ENCODE data around the gene ERCC1. TPM values are rescaled to one million over a fixed set of nuclear protein-coding genes. Genes with fewer than 3 reads are reported as not detected.
A peak's percentile ranks its signal among the peaks of the same experiment; 100 is the strongest.
"Not testable (repeated sequence)": the region's sequence is repeated elsewhere in the genome, so short reads cannot be mapped to it uniquely, and the experiment has no call there.

The ERCC1 gene
- total RNA-seq, 1 experiment from 2014 or later: 132 TPM

DNA sequence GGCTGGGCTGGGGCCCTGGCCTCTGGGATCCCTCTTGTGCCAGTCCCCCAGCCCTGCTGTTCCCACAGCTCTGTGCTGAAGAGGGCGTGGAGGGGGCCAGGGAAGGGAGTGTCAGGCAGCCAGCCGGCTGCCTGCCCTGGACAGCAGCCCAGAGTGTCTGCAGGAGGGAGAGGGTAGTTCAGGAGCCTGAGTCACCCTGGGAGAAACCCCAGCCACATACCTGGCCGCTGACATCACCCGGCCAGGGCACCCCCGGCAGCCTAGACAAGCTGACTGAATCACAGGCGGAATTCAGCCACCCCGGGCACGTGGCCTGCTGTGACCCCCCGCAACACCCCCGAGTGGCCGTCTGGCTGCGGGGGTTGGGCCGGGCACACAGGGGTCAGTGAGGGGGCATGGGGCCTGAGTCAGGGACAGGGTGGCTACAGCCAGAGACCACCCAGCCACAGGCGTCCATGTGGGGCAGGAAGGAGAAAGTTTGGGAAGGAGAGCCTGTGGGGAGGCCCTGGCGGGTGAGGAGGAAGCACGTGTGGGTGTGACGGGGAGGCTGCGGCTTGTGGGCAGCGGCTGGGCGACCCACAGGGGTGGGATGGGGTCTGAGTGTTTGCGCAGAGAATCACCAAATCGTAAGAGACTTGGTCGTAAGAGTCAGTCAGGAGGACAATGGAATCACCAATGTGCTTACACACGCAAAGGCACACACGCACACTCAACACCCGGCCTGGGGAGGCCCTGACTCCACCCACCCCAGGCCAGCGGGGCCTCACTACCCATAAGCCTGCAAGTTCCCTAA lies 32.2 kb upstream of the ERCC1 start:
- peak; percentile 97 for DNase-seq (ENCODE audit: low read depth)

GRCh38 chr19:45451850-45452387 lies 28.2 kb upstream of the ERCC1 start:
- no peak for DNase-seq (ENCODE audit: low read depth)

DNA sequence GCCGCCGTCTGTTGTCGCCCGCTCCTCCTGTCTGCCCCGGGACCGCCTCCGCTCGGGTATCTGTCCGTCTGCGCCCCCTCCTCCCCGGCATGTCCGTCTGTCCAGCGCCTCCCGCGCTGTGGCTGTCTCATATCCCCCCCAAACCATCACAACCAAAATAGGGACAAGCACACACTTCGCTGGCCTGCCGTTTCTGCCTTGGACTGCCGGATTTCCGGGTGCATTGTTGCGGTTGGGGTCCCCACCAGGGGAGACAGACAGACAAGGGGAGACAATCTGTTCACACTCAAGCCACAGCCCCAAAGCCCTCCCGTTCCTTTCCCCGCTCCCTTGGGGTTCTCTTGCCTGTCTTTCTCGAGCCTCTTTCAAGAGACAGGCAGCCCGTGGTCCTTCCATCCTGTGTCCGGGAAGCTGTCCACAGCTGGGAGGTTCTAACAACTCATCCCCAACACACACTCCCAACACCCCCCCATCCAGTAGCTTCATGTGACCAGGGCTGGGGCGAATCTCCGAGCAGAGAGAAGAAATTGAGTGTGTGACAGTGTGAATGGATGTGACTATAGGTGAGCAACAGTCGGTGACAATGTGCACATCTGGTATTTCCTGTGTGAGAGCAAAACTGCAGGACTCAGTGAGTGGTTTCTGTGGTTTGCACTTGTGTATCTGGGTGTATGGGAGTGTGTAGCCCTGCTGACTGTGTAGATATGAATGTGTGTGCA lies 27.6 kb upstream of the ERCC1 start:
- DNase-seq (ENCODE audit: low read depth): peak; percentile 53

- DNase-seq (ENCODE audit: low read depth): no peak
Observed at GRCh38 chr19:45450012-45450333, 26.3 kb upstream of the ERCC1 start.

DNA sequence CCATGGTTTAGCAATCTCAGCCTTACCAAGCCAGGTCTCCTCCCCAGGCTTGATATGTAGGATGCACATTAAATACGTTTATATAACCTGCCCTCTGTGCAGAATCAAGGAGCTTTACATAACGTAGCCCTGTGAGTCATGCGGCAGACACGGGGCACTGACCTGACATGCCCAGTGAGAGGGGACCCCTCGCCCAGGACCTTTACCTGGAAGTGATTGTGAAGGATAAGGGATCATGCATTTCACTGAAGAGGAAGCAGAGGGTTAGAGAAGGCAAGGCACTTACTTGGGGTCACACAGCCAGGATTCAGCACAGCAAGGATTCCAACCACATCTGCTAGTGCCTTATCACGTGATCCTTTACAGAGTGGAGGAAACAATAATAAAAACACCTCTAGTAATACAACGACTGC lies 25.2 kb upstream of the ERCC1 start:
- DNase-seq (ENCODE audit: low read depth): no peak

DNA sequence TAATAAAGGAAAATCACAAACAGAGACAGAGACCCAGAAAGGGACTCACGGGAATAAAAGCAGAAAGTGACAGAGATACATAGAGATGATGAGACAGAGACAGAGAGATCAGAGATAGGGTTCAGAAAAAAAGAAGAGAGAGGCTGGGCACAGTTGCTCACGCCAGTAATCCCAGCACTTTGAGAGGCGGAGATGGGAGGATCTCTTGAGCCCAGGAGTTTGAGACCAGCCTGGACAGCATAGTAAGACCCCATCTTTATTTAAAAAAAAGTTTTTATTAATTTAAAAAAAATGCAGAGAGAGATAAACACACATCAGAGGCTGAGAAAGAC lies 24.7 kb upstream of the ERCC1 start:
- no peak for DNase-seq (ENCODE audit: low read depth)

DNA sequence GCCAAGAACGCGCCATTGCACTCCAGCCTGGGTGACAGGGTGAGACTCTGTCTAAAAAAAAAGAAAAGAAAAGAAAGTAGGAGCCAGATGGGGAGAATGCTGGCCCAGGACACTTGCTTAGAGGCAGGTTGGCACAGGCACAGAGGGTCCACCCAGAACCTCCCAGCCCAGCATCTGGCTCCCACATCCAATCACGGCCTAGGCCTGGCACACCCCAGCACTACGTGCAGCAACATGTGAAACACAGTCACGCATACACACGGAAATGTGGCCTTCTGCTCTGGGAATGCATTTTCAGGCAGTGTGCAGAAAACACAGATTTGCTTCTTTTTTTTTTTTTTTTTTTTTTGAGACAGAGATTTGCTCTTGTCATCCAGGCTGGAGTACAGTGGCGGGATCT lies 23.2 kb upstream of the ERCC1 start:
- no peak for DNase-seq (ENCODE audit: low read depth)

DNA sequence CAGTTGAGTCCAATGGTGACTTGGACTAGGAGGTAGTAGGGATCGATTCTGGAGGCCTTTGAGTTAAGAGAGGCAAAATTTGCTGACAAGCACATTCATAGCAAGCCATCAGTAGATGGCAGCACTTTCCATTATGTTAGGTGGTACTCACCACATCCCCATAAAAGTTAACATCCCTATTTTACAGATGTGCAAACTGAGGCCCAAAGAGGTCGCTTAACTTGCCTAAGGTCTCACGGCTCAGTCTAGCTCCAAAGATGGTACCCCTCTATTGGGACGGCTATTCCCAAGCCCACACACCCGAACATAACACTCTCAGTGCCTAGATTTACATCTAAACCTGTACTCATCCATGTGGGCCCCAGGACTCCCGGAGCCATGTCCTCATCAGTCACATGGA lies 22.6 kb upstream of the ERCC1 start:
- peak; percentile 51 for DNase-seq (ENCODE audit: low read depth)

DNA sequence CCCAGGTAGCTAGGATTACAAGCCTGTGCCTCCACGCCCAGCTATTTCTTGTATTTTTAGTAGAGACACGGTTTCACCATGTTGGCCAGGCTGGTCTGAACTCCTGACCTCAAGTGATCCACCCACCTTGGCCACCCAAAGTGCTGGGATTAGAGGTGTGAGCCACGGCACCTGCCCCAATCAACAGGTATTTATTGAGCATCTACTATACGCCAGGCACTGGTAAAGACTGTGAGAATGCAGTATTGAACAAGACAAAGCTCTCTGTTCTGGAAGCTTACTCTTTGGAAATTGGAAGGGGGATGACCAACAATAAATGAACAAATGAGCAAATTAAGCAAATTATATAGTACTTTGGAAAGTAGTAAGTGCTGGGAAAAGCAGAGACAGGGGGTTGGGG lies 21.4 kb upstream of the ERCC1 start:
- DNase-seq (ENCODE audit: low read depth): no peak

GRCh38 chr19:45444318-45445041 lies 20.8 kb upstream of the ERCC1 start:
- peak; percentile 72 for DNase-seq (ENCODE audit: low read depth)

DNA sequence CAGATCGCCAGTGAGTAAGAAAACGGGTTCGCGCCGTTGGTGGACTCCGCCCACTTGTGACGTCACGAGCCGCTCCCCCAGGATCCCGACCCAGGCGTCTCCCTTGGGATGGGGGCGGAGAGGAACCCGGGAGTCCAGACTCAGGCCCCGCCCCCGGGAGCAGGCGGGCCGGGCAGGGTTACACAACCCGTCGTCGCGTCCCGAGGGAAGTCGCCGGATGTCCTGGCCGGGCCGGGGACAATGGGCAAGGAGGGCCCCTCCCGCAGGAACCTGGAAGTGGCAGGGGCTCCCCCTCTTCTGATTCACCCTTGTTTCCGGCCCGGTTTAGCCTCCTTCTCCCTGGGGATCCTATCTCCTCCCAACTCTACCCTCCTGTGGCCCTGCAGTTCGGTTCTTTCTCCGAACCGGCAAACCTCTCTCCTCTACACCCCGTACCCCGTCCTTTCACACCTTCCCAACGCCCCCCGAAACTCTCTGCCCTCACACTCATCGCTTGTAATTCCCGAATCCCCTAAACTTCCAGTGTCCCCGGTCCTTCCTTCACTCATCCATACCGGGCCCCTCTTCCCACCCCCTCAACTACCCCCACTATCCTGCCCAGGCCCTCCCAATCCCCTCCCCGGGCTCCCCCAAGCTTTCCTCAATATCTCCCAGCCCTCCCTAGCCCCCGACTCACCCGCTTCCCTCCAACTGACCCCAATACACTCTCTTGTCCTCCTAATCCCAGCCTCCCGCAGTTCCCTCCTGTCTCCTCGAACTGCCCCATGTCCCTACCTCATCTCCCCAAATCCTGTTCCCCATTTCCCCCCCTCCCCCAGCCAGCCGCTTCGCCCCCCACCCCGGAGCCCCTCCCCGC lies 20.0 kb upstream of the ERCC1 start:
- DNase-seq (ENCODE audit: low read depth): peak; percentile 90

DNA sequence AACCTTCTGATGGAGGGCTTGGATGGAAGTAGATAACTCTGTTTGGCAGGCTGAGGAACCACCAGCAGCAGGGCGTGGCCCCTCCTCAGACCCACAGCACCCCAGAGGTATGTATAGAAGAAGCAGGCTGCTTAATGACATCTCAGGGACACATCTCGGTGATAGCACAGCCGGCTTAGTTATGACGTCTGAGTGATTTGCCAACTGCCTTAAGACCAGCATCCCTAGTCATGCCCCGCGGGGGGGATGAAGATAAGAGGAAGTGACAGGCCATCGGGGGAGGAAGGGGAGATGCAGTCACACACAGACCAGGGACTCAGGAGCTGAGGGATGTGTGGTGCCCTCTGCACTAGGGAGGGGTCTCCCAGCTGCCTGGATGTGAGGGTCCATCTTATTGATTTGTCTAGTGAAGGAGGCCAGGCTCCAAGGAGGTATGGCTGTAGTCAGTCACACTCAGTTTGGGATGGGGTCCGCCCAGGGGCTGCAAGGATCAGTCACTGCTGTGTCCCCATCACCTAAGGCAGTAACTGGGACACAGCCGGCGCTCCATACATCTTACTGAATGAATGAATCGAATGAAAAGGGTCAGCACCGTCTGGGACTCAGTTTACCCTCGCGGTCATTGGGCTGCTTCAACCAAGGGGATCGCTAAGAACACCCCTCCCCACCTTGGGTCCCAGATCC lies 19.2 kb upstream of the ERCC1 start:
- peak; percentile 46 for DNase-seq (ENCODE audit: low read depth)

GRCh38 chr19:45442408-45442777 lies 18.7 kb upstream of the ERCC1 start:
- no peak for DNase-seq (ENCODE audit: low read depth)

DNA sequence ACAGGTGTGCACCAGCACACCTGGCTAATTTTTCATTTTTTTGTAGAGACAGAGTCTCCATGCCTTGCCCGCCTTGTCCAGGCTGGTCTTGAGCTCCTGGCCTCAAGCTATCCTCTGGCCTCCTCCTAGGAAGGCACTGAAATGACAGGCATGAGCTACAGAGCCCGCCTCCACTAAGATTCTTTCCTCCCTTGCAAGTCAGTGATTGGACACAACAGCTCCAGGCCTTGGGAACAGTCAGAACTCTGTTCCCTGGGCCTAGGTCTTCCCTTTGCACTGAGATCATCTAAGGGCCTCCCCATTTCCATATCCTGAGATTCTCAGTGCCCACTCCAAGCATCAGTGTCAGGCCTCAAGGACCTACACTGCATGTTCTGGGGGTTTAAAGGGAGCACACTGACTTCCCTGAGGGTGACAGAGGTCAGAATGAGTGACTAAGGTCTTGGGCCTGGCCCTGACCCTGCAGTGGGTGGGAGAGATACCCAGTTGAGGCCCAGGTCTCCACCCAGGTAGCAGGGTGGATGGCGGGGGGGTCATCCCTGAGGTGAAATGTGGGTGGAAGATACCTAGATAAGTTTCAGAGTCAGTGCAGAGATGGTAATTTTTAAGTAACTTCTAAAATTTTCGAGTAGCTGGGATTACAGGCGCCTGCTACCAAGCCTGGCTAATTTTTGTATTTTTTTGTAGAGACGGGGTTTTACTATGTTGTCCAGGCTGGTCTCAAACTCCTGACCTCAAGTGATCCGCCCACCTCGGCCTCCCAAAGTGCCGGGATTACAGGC lies 17.3 kb upstream of the ERCC1 start:
- DNase-seq (ENCODE audit: low read depth): peak; percentile 37

DNA sequence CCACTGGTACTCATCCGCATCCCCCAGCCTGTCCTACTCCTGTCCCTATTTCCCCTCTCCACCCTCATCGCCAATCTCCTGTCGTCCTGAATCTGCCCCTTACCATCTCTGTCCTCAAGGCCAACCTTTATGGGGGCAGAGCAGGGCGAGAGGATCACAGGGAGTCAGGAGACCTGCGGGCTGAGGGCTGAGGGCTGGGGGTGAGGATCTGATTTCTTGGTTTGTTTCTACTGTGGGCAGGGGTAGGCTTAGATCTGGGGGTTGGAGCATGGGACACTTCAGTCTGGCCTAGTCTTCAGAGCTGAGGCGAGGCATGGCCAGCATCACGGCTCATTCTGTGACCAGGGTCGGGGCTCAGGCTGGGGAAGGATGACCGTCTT lies 16.5 kb upstream of the ERCC1 start:
- no peak for DNase-seq (ENCODE audit: low read depth)

GRCh38 chr19:45439569-45440258 lies 16.0 kb upstream of the ERCC1 start:
- peak; percentile 81 for DNase-seq (ENCODE audit: low read depth)

DNA sequence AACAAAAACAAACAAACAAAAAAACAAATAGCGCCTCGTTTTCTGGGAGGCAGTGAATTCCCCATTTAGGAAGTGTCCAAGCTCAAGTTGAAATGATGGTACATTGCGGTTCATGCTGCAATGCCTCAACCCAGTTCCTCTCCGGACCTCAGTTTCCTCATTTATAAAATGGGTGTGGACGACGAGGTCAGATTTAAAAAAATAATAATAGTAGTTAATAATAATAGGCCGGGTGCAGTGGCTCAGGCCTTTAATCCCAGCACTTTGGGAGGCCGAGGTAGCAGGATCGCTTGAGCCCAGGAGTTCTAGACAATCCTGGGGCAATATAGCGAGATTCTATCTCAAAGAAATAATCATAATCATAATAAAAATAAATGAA lies 15.5 kb upstream of the ERCC1 start:
- DNase-seq (ENCODE audit: low read depth): no peak

- DNase-seq (ENCODE audit: low read depth): no peak
Observed at GRCh38 chr19:45437328-45437727, 13.6 kb upstream of the ERCC1 start.

- not testable (repeated sequence) for DNase-seq (ENCODE audit: low read depth)
Observed at GRCh38 chr19:45432543-45432942, 8.8 kb upstream of the ERCC1 start.

GRCh38 chr19:45431008-45431407 lies 7.3 kb upstream of the ERCC1 start:
- peak; percentile 51 for DNase-seq (ENCODE audit: low read depth)
